Midbrain (tissue), 1 donor: ENCODE data around the gene CHMP2A.

ENCODE experiments used
- DNase-seq: peaks from one replicate; lab custom pipeline; 2025; lab: John Stamatoyannopoulos, UW

The CHMP2A gene

DNA sequence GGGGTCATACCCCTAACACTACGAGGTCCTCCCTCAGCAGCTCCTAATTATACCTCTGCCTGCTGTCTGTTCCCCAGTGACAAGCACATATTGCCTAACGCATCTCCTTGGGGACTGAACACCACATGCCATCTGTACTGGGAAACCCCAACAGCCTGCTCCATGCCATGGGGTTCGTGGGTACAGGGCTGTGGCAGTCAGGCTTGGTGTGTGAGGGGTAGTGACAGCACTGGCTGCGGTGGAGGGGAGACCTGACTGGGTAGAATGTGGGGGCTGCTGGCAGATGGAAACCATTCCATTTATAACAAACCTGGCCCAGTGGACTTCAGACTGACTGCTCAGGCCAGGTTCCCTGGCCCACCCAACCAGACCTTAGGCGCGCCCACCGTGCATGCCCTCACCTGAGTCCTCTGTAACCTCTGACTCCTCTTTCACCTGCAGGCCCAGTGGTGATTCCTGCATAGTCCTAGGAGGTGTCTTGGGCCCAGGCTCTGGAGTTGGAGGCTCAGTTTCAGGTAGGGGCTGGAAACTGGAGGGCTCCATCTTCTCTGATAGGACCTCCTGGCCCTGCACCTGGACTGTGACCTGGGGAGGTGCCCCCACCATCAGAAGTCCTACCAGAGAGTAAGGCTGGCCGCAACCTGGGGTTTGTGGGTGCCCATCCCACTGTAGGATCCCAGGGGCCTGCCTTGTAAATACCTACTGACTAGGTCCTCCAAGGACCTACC lies 15.2 kb upstream of the CHMP2A start:
- DNase-seq, result no peak

- DNase-seq, result no peak
Observed at GRCh38 chr19:58569191-58569942, 14.5 kb upstream of the CHMP2A start.

DNA sequence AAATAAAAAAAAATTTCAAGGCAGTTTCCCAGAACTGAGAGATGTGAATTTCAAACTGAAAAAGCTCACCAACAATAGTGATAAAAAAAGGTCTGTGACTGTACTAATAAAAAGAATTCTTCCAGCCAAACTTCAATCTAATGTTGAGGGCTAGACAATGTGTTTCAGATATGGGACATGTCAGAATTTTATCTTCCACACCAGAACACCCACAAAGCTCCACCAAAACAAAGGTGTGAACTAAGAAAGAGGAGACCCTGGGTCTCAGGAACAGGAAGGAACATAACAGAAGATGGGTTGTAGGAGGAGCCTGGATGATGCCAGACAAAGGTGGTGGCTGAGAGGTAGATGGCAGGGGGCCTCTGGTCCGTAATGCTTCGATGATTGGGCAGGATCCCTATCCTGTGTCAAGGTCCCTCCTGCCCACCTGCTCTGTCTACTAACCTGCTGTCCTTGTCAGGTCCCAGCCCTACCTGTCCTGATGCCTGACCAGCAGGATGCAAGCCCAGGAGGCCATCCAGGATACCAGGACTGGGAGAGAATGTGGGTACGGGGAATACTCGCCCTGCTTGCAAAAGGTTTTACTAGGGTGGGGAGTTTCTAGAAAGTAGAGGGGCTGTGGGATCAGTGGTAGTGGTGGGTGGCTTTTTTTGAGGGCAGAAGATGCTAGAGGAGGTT lies 13.7 kb upstream of the CHMP2A start:
- no peak for DNase-seq

DNA sequence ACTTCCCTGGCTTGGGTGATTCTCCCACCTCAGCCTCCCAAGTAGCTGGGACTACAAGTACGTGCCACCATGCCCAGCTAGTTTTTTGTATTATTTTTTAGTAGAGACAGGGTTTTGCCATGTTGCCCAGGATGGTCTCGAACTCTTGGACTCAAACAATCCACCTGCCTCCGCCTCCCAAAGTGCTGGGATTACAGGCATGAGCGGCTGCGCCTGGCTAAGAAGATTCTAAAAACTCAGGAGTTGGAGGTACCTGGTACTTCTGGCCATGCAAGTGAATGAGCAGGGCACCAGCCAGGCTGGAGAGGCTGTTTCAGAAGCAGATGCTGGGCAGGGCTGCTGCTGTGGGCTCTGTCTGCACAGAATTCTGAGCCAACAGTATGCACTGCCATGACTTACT lies 12.1 kb upstream of the CHMP2A start:
- no peak for DNase-seq

- no peak for DNase-seq
Observed at GRCh38 chr19:58563823-58564222, 8.9 kb upstream of the CHMP2A start.

GRCh38 chr19:58563034-58563573 lies 8.2 kb upstream of the CHMP2A start:
- no peak for DNase-seq

- DNase-seq, result no peak
Observed at GRCh38 chr19:58562122-58563033, 7.5 kb upstream of the CHMP2A start.

- DNase-seq, result no peak
Observed at GRCh38 chr19:58561373-58562121, 6.6 kb upstream of the CHMP2A start.

- no peak for DNase-seq
Observed at GRCh38 chr19:58560921-58561320, 6.0 kb upstream of the CHMP2A start.

DNA sequence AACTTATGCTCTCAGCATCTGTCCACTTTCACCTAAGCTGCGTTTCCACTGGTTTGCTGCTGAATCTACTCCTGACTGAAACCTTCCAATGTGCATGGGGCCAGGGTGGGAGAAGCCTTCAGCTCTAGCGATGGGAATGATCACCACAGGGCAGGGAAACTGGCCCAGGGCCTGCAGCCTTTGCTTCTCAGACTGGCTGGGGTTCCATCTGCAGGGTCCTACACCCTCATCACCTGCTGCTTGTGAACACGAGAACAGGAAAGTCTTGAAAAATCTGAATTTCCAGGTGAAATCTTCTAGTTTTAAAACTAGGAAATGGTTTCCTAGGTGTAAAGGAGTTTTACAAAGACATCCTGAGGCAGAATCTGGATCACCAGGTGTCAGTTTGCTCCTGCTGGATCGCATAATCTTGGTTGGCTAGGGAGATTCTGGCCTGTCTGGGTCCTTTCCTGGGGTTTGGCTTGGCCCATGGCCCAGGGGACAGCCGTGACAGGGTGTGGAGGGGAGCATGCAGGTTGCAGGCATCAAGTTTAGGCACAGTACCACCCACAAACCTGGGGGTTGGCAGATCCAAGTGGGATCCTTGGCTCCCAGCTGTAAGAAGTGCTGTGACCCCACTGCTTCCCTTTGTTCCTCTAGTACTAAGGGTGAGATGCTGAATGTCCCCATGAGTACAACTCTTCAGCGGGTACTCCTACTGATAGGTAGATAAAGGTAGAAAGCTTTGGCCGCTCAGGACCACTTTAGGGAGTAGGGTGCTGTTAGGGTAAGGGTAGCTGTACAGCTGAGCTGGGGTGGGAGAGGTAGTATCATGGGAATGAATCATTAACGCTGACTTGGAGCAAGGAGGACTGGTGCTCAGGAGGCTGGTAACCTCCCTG lies 5.3 kb upstream of the CHMP2A start:
- no peak for DNase-seq

GRCh38 chr19:58559275-58560006 lies 4.5 kb upstream of the CHMP2A start:
- no peak for DNase-seq

DNA sequence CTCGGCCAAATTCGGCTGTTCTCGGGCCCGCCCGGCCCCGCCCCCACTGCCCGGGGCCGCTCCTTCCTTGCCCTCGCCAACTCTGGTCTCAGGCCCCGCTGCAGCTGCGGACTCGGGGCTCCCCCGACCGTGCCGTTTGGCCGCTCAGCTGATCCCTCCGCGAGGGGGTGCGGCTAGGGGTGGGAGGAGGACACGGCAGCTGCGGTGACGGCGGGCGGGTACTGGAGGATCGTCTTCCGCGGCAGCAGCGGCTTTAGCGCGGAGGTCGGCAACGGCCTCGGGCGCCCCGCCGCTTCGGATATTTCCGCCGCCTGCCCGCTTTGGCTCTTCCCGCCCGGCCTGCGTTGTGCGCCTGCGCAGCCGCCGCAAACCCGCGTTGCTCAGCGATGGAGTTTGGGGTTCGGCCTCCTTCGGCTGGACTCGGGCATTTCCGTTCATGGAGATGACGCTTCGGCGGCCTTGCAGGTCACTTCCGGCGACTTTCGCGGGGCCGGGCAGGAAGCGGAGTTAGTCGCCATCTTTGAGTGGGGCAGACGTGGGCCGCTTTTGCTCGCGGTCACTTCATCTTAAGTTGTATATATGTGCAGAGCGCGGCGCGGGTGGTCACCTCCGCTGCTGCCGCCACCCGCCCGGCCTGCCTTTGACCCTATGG lies 3.8 kb upstream of the CHMP2A start:
- no peak for DNase-seq

DNA sequence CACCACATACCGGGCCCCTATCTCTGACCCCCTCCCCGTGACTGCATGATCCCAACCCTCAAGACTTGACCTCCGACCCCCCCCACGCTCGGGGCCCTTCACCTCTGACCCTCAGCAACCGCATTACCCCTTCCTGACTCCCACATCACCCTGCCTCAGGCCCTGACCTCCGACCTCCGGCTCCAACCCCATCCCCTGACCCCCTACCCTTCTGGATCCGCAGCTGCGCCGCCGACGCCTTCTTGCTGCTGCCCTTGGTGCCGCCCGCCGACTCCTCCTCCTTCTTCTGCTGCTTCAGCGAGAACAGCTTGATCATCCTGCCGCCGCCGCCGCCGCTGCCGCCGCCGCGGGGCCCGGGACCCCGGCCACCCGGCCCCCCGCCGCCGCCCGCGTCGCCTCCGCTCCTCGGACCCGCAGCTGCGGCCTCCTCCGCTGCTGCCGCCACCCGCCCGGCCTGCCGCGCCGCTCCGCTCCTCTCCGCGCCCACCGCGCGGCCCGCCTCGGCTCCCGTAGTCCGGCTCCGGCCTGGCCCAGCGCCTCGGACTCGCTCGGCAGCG lies 3.2 kb upstream of the CHMP2A start, which contains the start of gene UBE2M:
TSS of gene UBE2M (minus strand) at position 546 of the 557 bp plus-strand sequence. CDS start at position 316, 230 bp downstream.
- no peak for DNase-seq

DNA sequence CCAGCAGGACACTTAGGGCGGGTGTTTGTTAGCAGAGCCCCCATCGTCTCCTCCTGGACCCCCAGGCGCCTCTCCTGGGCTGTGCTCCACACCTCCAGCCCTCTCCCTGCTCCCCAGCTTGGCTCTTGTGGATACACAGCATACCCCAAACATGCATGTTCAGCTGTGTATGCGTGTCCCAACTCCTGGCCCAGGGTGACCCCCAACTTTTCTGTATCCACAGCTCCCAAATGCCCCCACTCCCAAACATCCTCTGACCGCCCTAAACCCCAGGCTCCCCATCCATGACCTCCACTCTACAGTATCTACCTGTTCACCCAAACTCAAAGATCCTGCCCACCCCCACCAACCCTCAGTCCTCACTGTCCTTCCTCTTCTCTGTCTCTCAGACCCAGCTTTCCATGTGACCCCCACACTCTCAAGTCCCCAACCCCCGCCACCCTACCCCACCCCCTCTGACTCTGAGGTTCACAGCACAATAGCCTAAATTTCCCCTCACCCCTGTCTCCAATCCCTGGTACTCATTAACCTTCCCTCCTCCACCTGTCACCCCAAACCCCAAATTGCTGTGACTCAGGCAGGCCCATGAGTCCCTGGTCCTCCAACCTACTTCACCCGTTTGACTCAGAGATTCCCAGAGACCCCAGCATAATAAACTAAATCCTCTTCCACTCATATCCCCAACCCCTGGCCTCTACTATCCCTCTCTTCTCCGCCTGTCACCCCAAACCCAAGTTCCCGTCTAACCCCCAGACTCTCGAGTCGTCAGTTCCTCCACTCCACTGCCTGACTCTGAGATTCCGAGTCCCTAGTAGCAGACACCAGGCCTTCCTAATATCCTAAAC lies 2.5 kb upstream of the CHMP2A start:
- DNase-seq, result no peak

- no peak for DNase-seq
Observed at GRCh38 chr19:58556622-58557220, 1.8 kb upstream of the CHMP2A start.

DNA sequence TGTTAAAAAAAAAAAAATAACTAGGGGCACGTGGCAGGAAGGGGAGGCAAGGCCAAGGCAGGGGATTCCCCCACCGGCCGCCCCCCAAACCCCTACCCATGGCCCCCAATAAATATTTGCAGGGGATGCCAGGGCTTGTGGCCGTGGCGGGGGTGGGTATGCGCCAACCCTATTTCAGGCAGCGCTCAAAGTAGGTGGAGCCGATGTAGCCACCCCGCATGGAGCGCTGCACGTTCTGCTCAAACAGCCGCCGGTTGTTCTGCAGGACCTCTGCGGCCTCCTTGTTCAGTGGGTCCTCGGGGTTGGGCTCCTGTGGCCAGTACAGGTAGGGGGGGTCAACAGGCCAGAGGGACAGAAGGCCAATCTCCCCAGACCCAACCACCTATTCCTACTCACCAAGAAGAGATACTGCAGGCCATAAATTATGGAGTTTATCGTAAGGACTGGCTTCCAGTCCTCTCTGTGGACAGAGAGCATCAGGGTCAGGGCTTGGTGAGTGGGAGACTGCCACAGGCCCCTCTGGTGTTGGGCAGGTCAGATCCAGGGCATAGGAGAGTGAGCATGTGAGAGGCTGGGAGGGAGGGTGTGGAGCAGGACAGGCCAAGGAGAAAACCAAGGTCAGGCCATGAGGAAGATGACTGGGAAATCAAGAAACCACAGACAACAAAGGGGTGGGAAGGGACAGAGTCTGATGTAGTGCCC lies 1.2 kb upstream of the CHMP2A start:
- DNase-seq, result no peak
